ENCODE measurements around the gene SEMA6C. TPM values are rescaled to one million over a fixed set of nuclear protein-coding genes. Genes with fewer than 3 reads are reported as not detected.

Gene SEMA6C
- total RNA-seq, 1 experiment from 2014 or later, result 2.0 TPM

GRCh38 chr1:151124763-151125403 is 21.5 kb downstream of the SEMA6C start:
- Histone ChIP-seq H3K36me3 (ENCODE audit: low read depth, low read length) (no peaks in the 10 kb centered on the region), H3F3A (ENCODE audit: low read length, unreplicated experiment) (no peaks in the 10 kb centered on the region), H3K27ac (ENCODE audit: low read length) (no peak overlapping the region), H3K27me3 (ENCODE audit: low read length) (no peaks in the 10 kb centered on the region), H3K4me3 (ENCODE audit: low read length) (no peak overlapping the region), H3K4me2 (ENCODE audit: low read length) (no peak overlapping the region), H4K20me1 (ENCODE audit: low read length) (no peaks in the 10 kb centered on the region), H3K79me2 (ENCODE audit: low read length) (no peaks in the 10 kb centered on the region), H3K4me1 (ENCODE audit: insufficient read depth, low read length) (no peaks in the 10 kb centered on the region), H2AFZ (ENCODE audit: low read length) (no peak overlapping the region), H3K9me3 (ENCODE audit: low read length) (no peaks in the 10 kb centered on the region), H3K9ac (ENCODE audit: low read length) (no peak overlapping the region), H3K9me2 (replicated peaks; ENCODE audit: low read length) (no peaks in the 10 kb centered on the region)
- intact Hi-C loops (cut with micrococcal nuclease), result no loop called here
- ChIA-PET POLR2A (ENCODE audit: unreplicated experiment) (no interaction called here), CTCF (no interaction called here)
- no peak for DNase-seq
- no peak for ATAC-seq
- BruUV-seq (replicated peaks), result no TSS peak
- TF ChIP-seq EZH2phosphoT487 (IDR thresholded peaks at IDR 0.05; ENCODE audit: borderline replicate concordance, low read length), result no peak
- no peak for TF ChIP-seq EZH2 (IDR thresholded peaks at IDR 0.05; ENCODE audit: low read length, unreplicated experiment)
- TF ChIP-seq, protein P1, sequence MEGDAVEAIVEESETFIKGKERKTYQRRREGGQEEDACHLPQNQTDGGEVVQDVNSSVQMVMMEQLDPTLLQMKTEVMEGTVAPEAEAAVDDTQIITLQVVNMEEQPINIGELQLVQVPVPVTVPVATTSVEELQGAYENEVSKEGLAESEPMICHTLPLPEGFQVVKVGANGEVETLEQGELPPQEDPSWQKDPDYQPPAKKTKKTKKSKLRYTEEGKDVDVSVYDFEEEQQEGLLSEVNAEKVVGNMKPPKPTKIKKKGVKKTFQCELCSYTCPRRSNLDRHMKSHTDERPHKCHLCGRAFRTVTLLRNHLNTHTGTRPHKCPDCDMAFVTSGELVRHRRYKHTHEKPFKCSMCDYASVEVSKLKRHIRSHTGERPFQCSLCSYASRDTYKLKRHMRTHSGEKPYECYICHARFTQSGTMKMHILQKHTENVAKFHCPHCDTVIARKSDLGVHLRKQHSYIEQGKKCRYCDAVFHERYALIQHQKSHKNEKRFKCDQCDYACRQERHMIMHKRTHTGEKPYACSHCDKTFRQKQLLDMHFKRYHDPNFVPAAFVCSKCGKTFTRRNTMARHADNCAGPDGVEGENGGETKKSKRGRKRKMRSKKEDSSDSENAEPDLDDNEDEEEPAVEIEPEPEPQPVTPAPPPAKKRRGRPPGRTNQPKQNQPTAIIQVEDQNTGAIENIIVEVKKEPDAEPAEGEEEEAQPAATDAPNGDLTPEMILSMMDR (conservative IDR thresholded peaks at IDR 0.05; ENCODE audit: low read depth, low read length), result no peak

- POLR2A ChIA-PET (ENCODE audit: unreplicated experiment), result no interaction called here
- Histone ChIP-seq H3F3A (ENCODE audit: low read length, unreplicated experiment) (no peaks in the 10 kb centered on the region), H3K9ac (ENCODE audit: low read length) (no peak overlapping the region), H3K36me3 (ENCODE audit: low read depth, low read length) (no peaks in the 10 kb centered on the region), H3K9me3 (ENCODE audit: low read length) (no peaks in the 10 kb centered on the region), H2AFZ (ENCODE audit: low read length) (no peak overlapping the region), H3K4me3 (ENCODE audit: low read length) (no peak overlapping the region), H3K4me2 (ENCODE audit: low read length) (no peak overlapping the region), H3K79me2 (ENCODE audit: low read length) (no peaks in the 10 kb centered on the region), H3K27me3 (ENCODE audit: low read length) (no peaks in the 10 kb centered on the region), H4K20me1 (ENCODE audit: low read length) (no peaks in the 10 kb centered on the region), H3K4me1 (ENCODE audit: insufficient read depth, low read length) (no peaks in the 10 kb centered on the region), H3K27ac (ENCODE audit: low read length) (no peak overlapping the region), H3K9me2 (replicated peaks; ENCODE audit: low read length) (no peaks in the 10 kb centered on the region)
- intact Hi-C loops (cut with micrococcal nuclease), result no loop called here
- TF ChIP-seq, protein P1 (conservative IDR thresholded peaks at IDR 0.05; ENCODE audit: low read depth, low read length), result no peak
- TF ChIP-seq EZH2 (IDR thresholded peaks at IDR 0.05; ENCODE audit: low read length, unreplicated experiment), result no peak
- no peak for TF ChIP-seq EZH2phosphoT487 (IDR thresholded peaks at IDR 0.05; ENCODE audit: borderline replicate concordance, low read length)
- no peak for DNase-seq
- CTCF ChIA-PET, result no interaction called here
- ATAC-seq, result no peak
- no TSS peak for BruUV-seq (replicated peaks)
These were observed 32.6 kb downstream of the SEMA6C start for GRCh38 chr1:151113877-151114276.

DNA sequence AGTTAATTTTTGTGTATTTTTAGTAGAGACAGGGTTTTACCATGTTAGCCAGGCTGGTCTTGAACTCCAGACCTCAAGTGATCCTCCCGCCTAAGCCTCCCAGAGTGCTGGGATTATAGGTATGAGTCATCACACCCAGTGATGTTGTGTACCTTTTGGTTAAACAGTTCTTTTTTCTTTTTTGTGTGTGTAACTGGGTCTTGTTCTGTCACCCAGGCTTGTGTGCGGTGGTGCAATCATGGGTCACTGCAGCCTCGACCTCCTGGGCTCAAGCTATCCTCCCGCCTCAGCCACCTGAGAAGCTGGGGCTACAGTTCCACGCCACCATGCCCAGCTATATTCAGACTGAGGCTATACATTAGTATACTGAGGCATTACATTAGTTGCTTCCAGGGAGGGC is 38.1 kb downstream of the SEMA6C start:
- Histone ChIP-seq H3K9me2 (replicated peaks; ENCODE audit: low read length) (no peaks in the 10 kb centered on the region), H3K79me2 (ENCODE audit: low read length) (no peaks in the 10 kb centered on the region), H3K27me3 (ENCODE audit: low read length) (no peaks in the 10 kb centered on the region), H3K9me3 (ENCODE audit: low read length) (no peaks in the 10 kb centered on the region), H2AFZ (ENCODE audit: low read length) (no peak overlapping the region), H3K9ac (ENCODE audit: low read length) (no peak overlapping the region), H3K36me3 (ENCODE audit: low read depth, low read length) (no peaks in the 10 kb centered on the region), H3K4me2 (ENCODE audit: low read length) (no peak overlapping the region), H3K4me3 (ENCODE audit: low read length) (no peak overlapping the region), H3F3A (ENCODE audit: low read length, unreplicated experiment) (no peaks in the 10 kb centered on the region), H3K4me1 (ENCODE audit: insufficient read depth, low read length) (no peaks in the 10 kb centered on the region), H4K20me1 (ENCODE audit: low read length) (no peaks in the 10 kb centered on the region), H3K27ac (ENCODE audit: low read length) (no peak overlapping the region)
- ATAC-seq (peak; percentile 29; the same call in 1 of the 2 replicates), DNase-seq (no peak)
- ChIA-PET CTCF (interaction anchor here (0.6 kb wide), 1 partner anchor 9 kb away, joined by 7 read pairs; no protein-coding TSS in a partner anchor), POLR2A (ENCODE audit: unreplicated experiment) (no interaction called here)
- intact Hi-C loops (cut with micrococcal nuclease), result no loop called here
- BruUV-seq (replicated peaks), result no TSS peak
- no peak for TF ChIP-seq EZH2 (IDR thresholded peaks at IDR 0.05; ENCODE audit: low read length, unreplicated experiment)
- TF ChIP-seq, protein P1 (conservative IDR thresholded peaks at IDR 0.05; ENCODE audit: low read depth, low read length), result no peak
- TF ChIP-seq EZH2phosphoT487 (IDR thresholded peaks at IDR 0.05; ENCODE audit: borderline replicate concordance, low read length), result no peak

Data from PC-3 (cell line).